ENCODE results near the gene ALS2.

DNA sequence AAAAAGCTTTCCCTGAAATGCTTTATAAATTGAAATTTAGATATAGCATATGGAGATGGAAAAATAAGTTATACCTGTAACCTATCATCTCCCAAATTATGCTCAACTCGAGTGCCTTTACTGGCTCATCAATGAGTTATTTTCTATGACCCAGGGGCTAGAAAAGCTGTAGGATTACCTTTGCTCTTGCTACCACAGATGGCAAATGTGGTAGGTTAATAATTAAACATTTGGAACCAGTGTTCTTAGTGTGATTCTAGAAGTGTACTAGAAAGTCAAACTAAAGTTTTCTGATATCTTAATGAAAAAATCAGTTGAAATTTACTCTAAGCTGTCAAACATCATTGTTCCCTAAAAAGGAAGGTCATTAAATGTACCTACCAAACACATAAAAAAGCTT is 22.5 kb downstream of the ALS2 start:
- TF ChIP-seq, protein P1, sequence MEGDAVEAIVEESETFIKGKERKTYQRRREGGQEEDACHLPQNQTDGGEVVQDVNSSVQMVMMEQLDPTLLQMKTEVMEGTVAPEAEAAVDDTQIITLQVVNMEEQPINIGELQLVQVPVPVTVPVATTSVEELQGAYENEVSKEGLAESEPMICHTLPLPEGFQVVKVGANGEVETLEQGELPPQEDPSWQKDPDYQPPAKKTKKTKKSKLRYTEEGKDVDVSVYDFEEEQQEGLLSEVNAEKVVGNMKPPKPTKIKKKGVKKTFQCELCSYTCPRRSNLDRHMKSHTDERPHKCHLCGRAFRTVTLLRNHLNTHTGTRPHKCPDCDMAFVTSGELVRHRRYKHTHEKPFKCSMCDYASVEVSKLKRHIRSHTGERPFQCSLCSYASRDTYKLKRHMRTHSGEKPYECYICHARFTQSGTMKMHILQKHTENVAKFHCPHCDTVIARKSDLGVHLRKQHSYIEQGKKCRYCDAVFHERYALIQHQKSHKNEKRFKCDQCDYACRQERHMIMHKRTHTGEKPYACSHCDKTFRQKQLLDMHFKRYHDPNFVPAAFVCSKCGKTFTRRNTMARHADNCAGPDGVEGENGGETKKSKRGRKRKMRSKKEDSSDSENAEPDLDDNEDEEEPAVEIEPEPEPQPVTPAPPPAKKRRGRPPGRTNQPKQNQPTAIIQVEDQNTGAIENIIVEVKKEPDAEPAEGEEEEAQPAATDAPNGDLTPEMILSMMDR (IDR thresholded peaks at IDR 0.05), result no peak
- TF ChIP-seq EZH2 (IDR thresholded peaks at IDR 0.05), result no peak

All from neural progenitor cell (in vitro differentiated cells).